GM18505 (cell line): ENCODE measurements around the gene IBA57.

Experiments
- ATAC-seq: cut with Tn5 transposase; IDR thresholded peaks from one replicate; pipeline ENCODE4 v1.9.1; 2021; ENCODE audit not compliant: unreplicated experiment
- POLR2A ChIP-seq: IDR thresholded peaks from 4 replicates; pipeline ENCODE4 v1.6.1; 2011; ENCODE audit warnings: borderline replicate concordance; ENCODE audit not compliant: insufficient read depth, insufficient read length; ENCODE audit errors: extremely low read depth

The IBA57 gene

GRCh38 chr1:228140724-228141225 lies 24.8 kb upstream of the IBA57 start:
- ATAC-seq: no peak
- TF ChIP-seq POLR2A: no peak

DNA sequence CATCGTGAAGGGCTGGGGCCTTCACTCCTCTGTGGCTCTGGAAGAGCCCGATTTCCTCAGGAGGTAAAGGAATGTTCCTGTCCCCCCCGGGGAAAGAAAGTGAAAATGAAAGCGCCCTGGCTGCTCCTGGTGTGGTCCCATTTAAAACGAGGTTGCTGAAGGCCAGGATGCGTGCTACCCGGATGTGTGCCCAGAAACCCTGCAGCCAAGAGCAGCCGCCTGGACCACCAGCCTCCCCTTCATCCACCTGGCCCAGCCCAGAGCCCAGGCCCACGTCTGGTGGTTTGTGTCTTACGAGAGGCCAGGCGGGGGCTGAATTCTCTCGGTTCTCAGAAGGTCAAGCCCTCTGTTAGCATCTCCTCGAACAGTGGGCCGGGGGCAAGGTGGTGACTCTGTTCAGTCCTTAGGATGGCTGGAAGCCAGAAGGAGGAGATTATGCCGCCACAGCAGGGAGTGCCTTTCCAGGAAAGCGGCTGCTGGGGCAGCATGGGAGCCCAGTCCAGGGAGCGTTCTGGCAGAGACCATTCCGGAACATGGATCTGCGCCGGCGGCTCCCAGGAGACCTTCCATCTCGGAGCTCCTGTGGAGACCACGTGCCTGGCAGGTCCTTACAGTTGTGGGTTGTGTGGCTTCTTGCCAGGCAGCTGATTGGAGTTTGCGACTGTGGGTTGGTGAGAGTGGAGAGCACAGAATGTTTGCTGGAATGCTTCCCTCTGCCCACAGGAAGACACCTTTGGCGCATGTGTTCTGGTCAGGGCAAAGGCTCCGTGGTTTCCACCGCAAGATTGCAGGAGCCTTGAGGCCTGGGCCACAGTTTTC lies 24.2 kb upstream of the IBA57 start:
- no peak for ATAC-seq
- no peak for TF ChIP-seq POLR2A

DNA sequence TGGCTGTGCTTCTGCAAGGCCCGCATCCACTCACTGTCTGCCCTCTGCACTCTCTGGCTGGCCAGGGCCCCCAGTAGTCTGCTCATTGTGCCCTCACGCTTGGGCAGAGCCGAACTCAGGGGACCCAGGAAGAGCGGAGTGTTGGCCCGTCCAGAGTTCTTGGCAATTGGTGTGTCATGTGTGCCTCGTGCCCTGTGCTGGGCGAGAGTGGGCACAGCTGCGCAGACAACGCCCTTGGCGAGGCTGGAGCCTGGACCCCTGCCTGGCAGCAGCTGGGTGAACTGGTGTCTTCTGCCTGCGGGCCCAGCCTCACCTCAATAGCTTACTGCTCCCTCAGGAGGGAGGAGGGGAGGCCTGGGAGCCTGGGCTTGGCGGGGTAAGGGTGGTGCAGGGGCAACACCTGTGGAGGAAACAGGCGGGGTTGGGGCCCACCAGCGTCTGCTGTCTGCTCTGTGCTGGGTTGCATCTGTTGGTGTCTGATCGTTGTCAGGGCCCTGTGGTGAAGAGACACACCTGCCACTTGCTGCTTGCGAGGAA lies 23.4 kb upstream of the IBA57 start:
- no peak for ATAC-seq
- no peak for TF ChIP-seq POLR2A

DNA sequence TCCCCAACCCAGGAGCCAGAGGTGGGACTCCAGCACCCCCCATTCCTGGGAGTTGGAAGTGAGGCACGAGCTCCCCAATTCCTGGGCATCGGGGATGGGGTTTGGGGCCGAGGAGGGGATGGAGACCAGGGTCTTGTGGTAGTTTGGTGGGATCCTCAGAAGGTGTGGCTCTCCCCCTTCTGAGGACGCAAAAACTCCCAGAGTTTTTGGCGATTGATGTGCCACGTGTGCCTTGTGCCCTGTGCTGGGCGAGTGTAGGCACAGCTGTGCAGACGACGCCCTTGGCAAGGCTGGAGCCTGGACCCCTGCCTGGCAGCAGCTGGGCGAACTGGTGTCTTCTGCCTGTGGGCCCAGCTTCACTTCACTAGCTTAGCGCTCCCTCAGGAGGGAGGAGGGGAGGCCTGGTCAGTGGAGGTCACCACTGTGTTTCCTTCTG lies 22.9 kb upstream of the IBA57 start:
- no peak for ATAC-seq
- no peak for TF ChIP-seq POLR2A

DNA sequence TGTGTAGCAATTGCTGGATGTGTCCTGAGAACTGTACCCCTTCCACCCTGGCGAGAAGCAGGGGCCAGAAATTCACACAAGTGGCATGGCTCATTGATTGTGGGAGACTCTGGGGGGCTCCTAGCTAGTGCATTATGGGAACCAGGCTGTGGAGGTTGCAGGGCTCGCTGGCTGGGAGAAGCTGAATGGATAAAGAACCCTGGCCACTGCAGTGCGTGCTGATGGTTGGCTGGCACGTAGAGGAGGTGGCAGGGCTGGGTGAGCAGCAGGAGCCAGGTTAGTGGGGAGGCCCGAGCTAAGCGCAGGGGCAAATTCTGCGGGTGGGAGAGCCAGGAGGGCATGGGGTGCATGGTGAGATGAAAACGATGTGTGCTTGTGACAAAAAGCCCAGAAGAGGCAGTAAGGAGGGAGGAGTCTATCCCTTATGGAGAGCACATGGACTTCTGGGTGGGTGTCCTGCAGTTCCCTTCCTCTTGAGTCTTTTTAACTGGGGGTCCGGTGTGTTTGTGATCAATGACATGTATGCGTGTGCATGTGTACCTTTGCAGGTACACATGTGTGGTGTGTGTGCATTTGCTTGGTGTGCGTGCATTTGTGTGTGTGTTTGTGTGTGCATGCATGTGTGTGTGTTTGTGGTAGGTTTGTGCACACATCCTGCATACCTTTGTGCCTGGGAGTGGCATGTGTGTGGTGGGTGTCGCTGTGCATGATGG lies 22.0 kb upstream of the IBA57 start:
- ATAC-seq: no peak
- no peak for TF ChIP-seq POLR2A

GRCh38 chr1:228144193-228144992 lies 21.2 kb upstream of the IBA57 start:
- TF ChIP-seq POLR2A: no peak
- ATAC-seq: no peak

GRCh38 chr1:228144993-228145343 lies 20.6 kb upstream of the IBA57 start:
- no peak for TF ChIP-seq POLR2A
- no peak for ATAC-seq

- no peak for ATAC-seq
Measured at GRCh38 chr1:228145463-228146416, 19.9 kb upstream of the IBA57 start.

GRCh38 chr1:228146417-228147150 lies 19.0 kb upstream of the IBA57 start:
- no peak for TF ChIP-seq POLR2A
- ATAC-seq: no peak

More at GRCh38 chr1:228145463-228146416, 19.9 kb upstream of the IBA57 start:
- TF ChIP-seq POLR2A: no peak

DNA sequence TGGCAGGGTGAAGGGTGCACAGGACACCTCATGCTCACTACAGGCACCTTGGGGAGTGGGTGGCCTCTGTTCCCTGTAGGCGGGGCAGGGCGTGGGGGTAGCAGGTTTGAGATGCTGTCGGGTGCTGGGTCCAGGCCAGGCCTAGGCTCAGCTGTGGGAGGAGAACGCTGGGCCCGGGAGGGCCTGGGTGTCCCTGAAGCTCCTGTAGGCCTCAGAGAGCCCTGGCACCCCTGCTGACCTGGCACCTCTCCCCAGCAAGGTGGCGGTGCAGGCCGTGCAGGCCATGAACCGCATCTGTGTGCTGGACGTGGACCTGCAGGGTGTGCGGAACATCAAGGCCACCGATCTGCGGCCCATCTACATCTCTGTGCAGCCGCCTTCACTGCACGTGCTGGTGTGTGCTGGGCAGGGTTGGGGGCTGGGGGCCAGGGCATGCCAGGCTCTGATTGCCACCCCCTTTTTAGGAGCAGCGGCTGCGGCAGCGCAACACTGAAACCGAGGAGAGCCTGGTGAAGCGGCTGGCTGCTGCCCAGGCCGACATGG lies 18.4 kb upstream of the IBA57 start:
- ATAC-seq: no peak
- no peak for TF ChIP-seq POLR2A

DNA sequence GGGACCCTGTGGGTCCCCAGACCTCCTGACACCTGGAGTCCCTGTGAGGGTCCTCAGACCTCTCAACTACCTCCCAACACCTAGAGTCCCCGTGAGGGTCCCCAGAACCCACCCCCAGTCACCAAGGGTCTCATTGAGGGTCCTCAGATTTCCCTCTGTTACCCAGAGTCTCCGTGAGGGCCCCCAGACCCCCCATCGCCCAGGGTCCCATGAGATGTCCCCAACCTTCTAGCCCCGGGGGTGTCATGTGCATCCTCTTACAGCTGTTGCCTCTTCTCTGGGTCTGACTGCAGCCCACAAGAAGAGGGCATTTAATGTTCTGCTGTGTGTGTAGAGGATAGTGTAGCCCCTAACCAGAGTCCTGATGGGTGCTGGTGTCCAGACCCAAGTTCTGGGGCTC lies 17.8 kb upstream of the IBA57 start:
- no peak for TF ChIP-seq POLR2A
- ATAC-seq: no peak
